Naive thymus-derived CD4-positive, alpha-beta T cell (primary cell): ENCODE measurements around the gene SORBS1. TPM values are rescaled to one million over a fixed set of nuclear protein-coding genes. Genes with fewer than 3 reads are reported as not detected.

ENCODE experiments used
- ATAC-seq: fragments of 150-1000 bp; cut with Tn5 transposase; 2 replicates; pipeline ENCODE4 v1.10.0; 2021; ENCODE audit warnings: mild to moderate bottlenecking, moderate library complexity
- CTCF ChIA-PET: fragments of 350-600 bp; sonication (Branson Sonifier 250); formaldehyde crosslinking; loops from one replicate; lab custom pipeline; 2021; ENCODE audit warnings: antibody characterized with exemption; lab: Charles Lee
- POLR2A ChIA-PET: fragments of 350-600 bp; sonication (Branson Sonifier 250); formaldehyde crosslinking; loops from one replicate; lab custom pipeline; 2021; ENCODE audit warnings: antibody characterized with exemption, inconsistent platforms; lab: Charles Lee
- DNase-seq, 9 donors: peaks; one replicate each; pipeline versions ENCODE4 v3.0.0 to v3.0.0-alpha.2; 2020 to 2022; ENCODE audit warnings: mixed read lengths in 1 of 9
- H3K27ac ChIP-seq: one replicate; pipeline ENCODE4 v1.7.0; 2013; ENCODE audit warnings: mild to moderate bottlenecking, low read depth, low read length, moderate library complexity
- H3K27me3 ChIP-seq, 2 donors: one replicate each; pipeline ENCODE4 v1.7.0; 2013; ENCODE audit warnings: low read length in 2 of 2, mild to moderate bottlenecking in 2 of 2, moderate library complexity in 2 of 2; ENCODE audit not compliant: control insufficient read depth in 2 of 2, insufficient read depth in 2 of 2
- H3K36me3 ChIP-seq, 3 experiments: 1 replicate in 2 of 3; 2 replicates in 1 of 3; pipeline ENCODE4 v1.7.0; 2013; ENCODE audit warnings: low read length in 3 of 3, mild to moderate bottlenecking in 3 of 3, moderate library complexity in 1 of 3; ENCODE audit not compliant: insufficient read depth in 3 of 3, control insufficient read depth in 2 of 3
- H3K4me1 ChIP-seq, 2 donors: one replicate each; pipeline ENCODE4 v1.7.0; 2013; ENCODE audit warnings: low read length in 2 of 2, mild to moderate bottlenecking in 2 of 2, moderate library complexity in 1 of 2; ENCODE audit not compliant: control insufficient read depth in 2 of 2, insufficient read depth in 2 of 2
- H3K4me3 ChIP-seq: 2 replicates; pipeline ENCODE4 v1.7.0; 2013; ENCODE audit warnings: mild to moderate bottlenecking, low read length
- H3K9me3 ChIP-seq, 3 experiments: 1 replicate in 2 of 3; 2 replicates in 1 of 3; pipeline ENCODE4 v1.7.0; 2013; ENCODE audit warnings: low read length in 3 of 3; ENCODE audit not compliant: control insufficient read depth in 2 of 3
- H3K27ac Mint-ChIP-seq, 9 donors: one replicate each; pipeline ENCODE4 v1.8.0; 2020 to 2022; ENCODE audit warnings: mixed read lengths in 9 of 9, mild to moderate bottlenecking in 8 of 9, moderate library complexity in 5 of 9, inconsistent platforms in 2 of 9
- H3K27me3 Mint-ChIP-seq, 5 donors: one replicate each; pipeline ENCODE4 v1.8.0; 2021 to 2022; ENCODE audit warnings: mixed read lengths in 5 of 5, mild to moderate bottlenecking in 1 of 5
- H3K36me3 Mint-ChIP-seq, 5 donors: one replicate each; pipeline ENCODE4 v1.8.0; 2020 to 2022; ENCODE audit warnings: mixed read lengths in 5 of 5, mild to moderate bottlenecking in 3 of 5, inconsistent platforms in 1 of 5
- H3K4me1 Mint-ChIP-seq, 7 donors: one replicate each; pipeline ENCODE4 v1.8.0; 2020 to 2022; ENCODE audit warnings: mixed read lengths in 7 of 7, mild to moderate bottlenecking in 3 of 7, inconsistent platforms in 1 of 7
- H3K4me3 Mint-ChIP-seq, 10 donors: one replicate each; pipeline ENCODE4 v1.8.0; 2020 to 2022; ENCODE audit warnings: mild to moderate bottlenecking in 10 of 10, mixed read lengths in 10 of 10, moderate library complexity in 6 of 10, inconsistent platforms in 2 of 10
- H3K9me3 Mint-ChIP-seq, 11 donors: one replicate each; pipeline ENCODE4 v1.8.0; 2020 to 2022; ENCODE audit warnings: mixed read lengths in 11 of 11, mild to moderate bottlenecking in 4 of 11, inconsistent platforms in 1 of 11, moderate library complexity in 1 of 11
- intact Hi-C, 2 donors: fragments of 100-400 bp; cut with micrococcal nuclease; formaldehyde crosslinking; loops; one replicate each; pipeline ENCODE4 v1.15.1; 2023
- polyA plus RNA-seq, 2 donors: library from polyadenylated mRNA; unstranded; fragments of 300-500 nt; fragmentation: Illumina TruSeq; gene quantifications; one replicate each; pipeline ENCODE4 v1.2.3, GENCODE V29; 2021
- total RNA-seq, 6 experiments: library from RNA in 5 of 6; stranded (reverse) in 5 of 6; gene quantifications; 1 replicate in 5 of 6; 2 replicates in 1 of 6; pipeline ENCODE4 v1.2.3 and lab custom pipeline; 2021 to 2026

The SORBS1 gene
- total and polyA plus RNA-seq, 7 experiments from 2014 or later, result 0.58 to 1.9 (median 0.95) TPM

- CTCF ChIA-PET, result no interaction called here
- ATAC-seq, result no peak
These were observed 228.4 kb downstream of the SORBS1 start for GRCh38 chr10:95332666-95333249.

GRCh38 chr10:95331596-95332130 is 229.5 kb downstream of the SORBS1 start:
- no peak overlapping the region for H3K27ac ChIP-seq
- H3K4me1 ChIP-seq, result no peaks in the 10 kb centered on the region
- no peak overlapping the region for H3K4me3 Mint-ChIP-seq
- H3K27me3 ChIP-seq, result no peaks in the 10 kb centered on the region
- CTCF ChIA-PET, result no interaction called here
- H3K36me3 Mint-ChIP-seq, result no peaks in the 10 kb centered on the region
- no peak overlapping the region for H3K4me3 ChIP-seq
- no peak for DNase-seq
- H3K27me3 Mint-ChIP-seq, result peaks cover 0 to 4% (median 0%) of the 10 kb centered on the region in 5 donors
- no peak for ATAC-seq
- no peaks in the 10 kb centered on the region for H3K9me3 Mint-ChIP-seq
- H3K27ac Mint-ChIP-seq, result no peak overlapping the region
- no peaks in the 10 kb centered on the region for H3K9me3 ChIP-seq
- POLR2A ChIA-PET, result no interaction called here
- intact Hi-C loops, result no loop called here
- H3K4me1 Mint-ChIP-seq, result peaks cover 0 to 5% (median 0%) of the 10 kb centered on the region in 7 donors
- H3K36me3 ChIP-seq, result no peaks in the 10 kb centered on the region

More at GRCh38 chr10:95332666-95333249, 228.4 kb downstream of the SORBS1 start:
- Histone ChIP-seq H3K36me3 (no peaks in the 10 kb centered on the region), H3K4me3 (no peak overlapping the region), H3K9me3 (no peaks in the 10 kb centered on the region), H3K4me1 (no peaks in the 10 kb centered on the region), H3K27ac (no peak overlapping the region), H3K27me3 (no peaks in the 10 kb centered on the region)
- no peak for DNase-seq
- peaks cover 0 to 4% (median 0%) of the 10 kb centered on the region in 5 donors for H3K27me3 Mint-ChIP-seq
- intact Hi-C loops, result no loop called here
- H3K9me3 Mint-ChIP-seq, result no peaks in the 10 kb centered on the region
- POLR2A ChIA-PET, result no interaction called here
- H3K27ac Mint-ChIP-seq, result no peak overlapping the region
- H3K36me3 Mint-ChIP-seq, result no peaks in the 10 kb centered on the region
- no peak overlapping the region for H3K4me3 Mint-ChIP-seq
- H3K4me1 Mint-ChIP-seq, result peaks cover 0 to 5% (median 0%) of the 10 kb centered on the region in 7 donors

GRCh38 chr10:95330966-95331453 is 230.2 kb downstream of the SORBS1 start:
- Histone ChIP-seq H3K27me3 (no peaks in the 10 kb centered on the region), H3K36me3 (no peaks in the 10 kb centered on the region), H3K27ac (no peak overlapping the region), H3K9me3 (no peaks in the 10 kb centered on the region), H3K4me1 (no peaks in the 10 kb centered on the region), H3K4me3 (no peak overlapping the region)
- ChIA-PET CTCF (no interaction called here), POLR2A (no interaction called here)
- no peaks in the 10 kb centered on the region for H3K9me3 Mint-ChIP-seq
- peaks cover 0 to 5% (median 0%) of the 10 kb centered on the region in 7 donors for H3K4me1 Mint-ChIP-seq
- no peak overlapping the region for H3K4me3 Mint-ChIP-seq
- DNase-seq (no peak), ATAC-seq (no peak)
- peaks cover 0 to 5% (median 0%) of the 10 kb centered on the region in 5 donors for H3K27me3 Mint-ChIP-seq
- intact Hi-C loops, result no loop called here
- H3K36me3 Mint-ChIP-seq, result no peaks in the 10 kb centered on the region
- H3K27ac Mint-ChIP-seq, result no peak overlapping the region

- H3K36me3 Mint-ChIP-seq, result no peaks in the 10 kb centered on the region
- DNase-seq (no peak), ATAC-seq (no peak)
- peaks cover 0 to 4% (median 0%) of the 10 kb centered on the region in 5 donors for H3K27me3 Mint-ChIP-seq
- H3K27me3 ChIP-seq, result no peaks in the 10 kb centered on the region
- no peak overlapping the region for H3K4me3 Mint-ChIP-seq
- no peak overlapping the region for H3K4me3 ChIP-seq
- no peak overlapping the region for H3K27ac Mint-ChIP-seq
- no peaks in the 10 kb centered on the region for H3K36me3 ChIP-seq
- ChIA-PET CTCF (no interaction called here), POLR2A (no interaction called here)
- H3K9me3 ChIP-seq, result no peaks in the 10 kb centered on the region
- no peak overlapping the region for H3K27ac ChIP-seq
- H3K9me3 Mint-ChIP-seq, result no peaks in the 10 kb centered on the region
- peaks cover 0 to 5% (median 0%) of the 10 kb centered on the region in 7 donors for H3K4me1 Mint-ChIP-seq
- intact Hi-C loops, result no loop called here
- H3K4me1 ChIP-seq, result no peaks in the 10 kb centered on the region
These were observed 231.9 kb downstream of the SORBS1 start for GRCh38 chr10:95329296-95329695.

- intact Hi-C loops, result no loop called here
These were observed 233.2 kb downstream of the SORBS1 start for GRCh38 chr10:95328013-95328412.

GRCh38 chr10:95327367-95327766 is 233.8 kb downstream of the SORBS1 start:
- Mint-ChIP-seq H3K27me3 (peaks cover 0 to 7% (median 0%) of the 10 kb centered on the region in 5 donors), H3K36me3 (no peaks in the 10 kb centered on the region), H3K27ac (no peak overlapping the region), H3K4me3 (no peak overlapping the region), H3K4me1 (peaks cover 0 to 5% (median 0%) of the 10 kb centered on the region in 7 donors), H3K9me3 (no peaks in the 10 kb centered on the region)
- ChIA-PET POLR2A (no interaction called here), CTCF (no interaction called here)
- H3K4me3 ChIP-seq, result no peak overlapping the region
- no peaks in the 10 kb centered on the region for H3K27me3 ChIP-seq
- H3K36me3 ChIP-seq, result no peaks in the 10 kb centered on the region
- H3K9me3 ChIP-seq, result no peaks in the 10 kb centered on the region
- DNase-seq, result no peak
- no peak for ATAC-seq
- H3K4me1 ChIP-seq, result no peaks in the 10 kb centered on the region
- intact Hi-C loops, result no loop called here
- no peak overlapping the region for H3K27ac ChIP-seq

More at GRCh38 chr10:95328013-95328412, 233.2 kb downstream of the SORBS1 start:
- Mint-ChIP-seq H3K4me1 (peaks cover 0 to 5% (median 0%) of the 10 kb centered on the region in 7 donors), H3K27me3 (peaks cover 0 to 7% (median 0%) of the 10 kb centered on the region in 5 donors), H3K27ac (no peak overlapping the region), H3K4me3 (no peak overlapping the region), H3K36me3 (no peaks in the 10 kb centered on the region), H3K9me3 (no peaks in the 10 kb centered on the region)
- ATAC-seq (no peak), DNase-seq (no peak)
- Histone ChIP-seq H3K27me3 (no peaks in the 10 kb centered on the region), H3K9me3 (no peaks in the 10 kb centered on the region), H3K4me3 (no peak overlapping the region), H3K4me1 (no peaks in the 10 kb centered on the region), H3K27ac (no peak overlapping the region), H3K36me3 (no peaks in the 10 kb centered on the region)
- ChIA-PET CTCF (no interaction called here), POLR2A (no interaction called here)

GRCh38 chr10:95326396-95326795 is 234.8 kb downstream of the SORBS1 start:
- intact Hi-C loops, result no loop called here
- Histone ChIP-seq H3K9me3 (no peaks in the 10 kb centered on the region), H3K36me3 (no peaks in the 10 kb centered on the region), H3K4me3 (no peak overlapping the region), H3K27me3 (no peaks in the 10 kb centered on the region), H3K27ac (no peak overlapping the region), H3K4me1 (no peaks in the 10 kb centered on the region)
- Mint-ChIP-seq H3K4me3 (no peak overlapping the region), H3K36me3 (no peaks in the 10 kb centered on the region), H3K9me3 (no peaks in the 10 kb centered on the region), H3K27ac (no peak overlapping the region), H3K27me3 (peaks cover 0 to 12% (median 0%) of the 10 kb centered on the region in 5 donors), H3K4me1 (peaks cover 0 to 5% (median 0%) of the 10 kb centered on the region in 7 donors)
- no peak for ATAC-seq
- DNase-seq, result no peak
- CTCF ChIA-PET, result no interaction called here
- POLR2A ChIA-PET, result no interaction called here
